ENCODE data around the gene RNF113B.

RNF113B gene

GRCh38 chr13:98176777-98177608, at the start of gene RNF113B:
Gene RNF113B, minus strand, starts transcription at chr13:98177269. Its CDS starts 33 bp downstream, at chr13:98177236.
- TF ChIP-seq CTCF (IDR thresholded peaks at IDR 0.05; ENCODE audit: insufficient read depth, low read depth, low read length, missing control alignments) = no peak
- no peak for DNase-seq (ENCODE audit: low read depth)
- H3K4me3 ChIP-seq (ENCODE audit: low read depth, low read length) = no peak within 1 kb of the TSS

- no peak overlapping the region for H3K4me3 ChIP-seq (ENCODE audit: low read depth, low read length)
- TF ChIP-seq CTCF (IDR thresholded peaks at IDR 0.05; ENCODE audit: insufficient read depth, low read depth, low read length, missing control alignments) = no peak
- DNase-seq (ENCODE audit: low read depth) = no peak
Measured at GRCh38 chr13:98226496-98226895, 49.4 kb upstream of the RNF113B start.

- no peak for DNase-seq (ENCODE audit: low read depth)
- TF ChIP-seq CTCF (IDR thresholded peaks at IDR 0.05; ENCODE audit: insufficient read depth, low read depth, low read length, missing control alignments) = no peak
- H3K4me3 ChIP-seq (ENCODE audit: low read depth, low read length) = no peak overlapping the region
Measured at GRCh38 chr13:98225036-98225940, 48.2 kb upstream of the RNF113B start.

GRCh38 chr13:98224557-98224956, 47.5 kb upstream of the RNF113B start:
- H3K4me3 ChIP-seq (ENCODE audit: low read depth, low read length) = no peak overlapping the region
- TF ChIP-seq CTCF (IDR thresholded peaks at IDR 0.05; ENCODE audit: insufficient read depth, low read depth, low read length, missing control alignments) = no peak
- DNase-seq (ENCODE audit: low read depth) = no peak

GRCh38 chr13:98223741-98224140, 46.7 kb upstream of the RNF113B start:
- no peak for DNase-seq (ENCODE audit: low read depth)
- no peak overlapping the region for H3K4me3 ChIP-seq (ENCODE audit: low read depth, low read length)
- no peak for TF ChIP-seq CTCF (IDR thresholded peaks at IDR 0.05; ENCODE audit: insufficient read depth, low read depth, low read length, missing control alignments)

- no peak for TF ChIP-seq CTCF (IDR thresholded peaks at IDR 0.05; ENCODE audit: insufficient read depth, low read depth, low read length, missing control alignments)
- DNase-seq (ENCODE audit: low read depth) = no peak
- H3K4me3 ChIP-seq (ENCODE audit: low read depth, low read length) = no peak overlapping the region
Measured at GRCh38 chr13:98222816-98223215, 45.7 kb upstream of the RNF113B start.
